ENCODE results near the gene USP4. TPM values are rescaled to one million over a fixed set of nuclear protein-coding genes. Genes with fewer than 3 reads are reported as not detected.
A peak's percentile ranks its signal among the peaks of the same experiment; 100 is the strongest.
"Not testable (repeated sequence)": the region's sequence is repeated elsewhere in the genome, so short reads cannot be mapped to it uniquely, and the experiment has no call there.

Gene USP4
- total RNA-seq, 1 experiment from 2014 or later: 43.5 TPM

- Mint-ChIP-seq H3K27ac (ENCODE audit: unreplicated experiment) (no peak overlapping the region), H3K4me1 (ENCODE audit: low read depth, unreplicated experiment) (peaks cover 29% of the 10 kb centered on the region), H3K9me3 (ENCODE audit: low read depth, unreplicated experiment) (no peaks in the 10 kb centered on the region), H3K4me3 (ENCODE audit: low read depth, unreplicated experiment) (no peak overlapping the region), H3K36me3 (ENCODE audit: insufficient read depth, unreplicated experiment) (peaks cover 31% of the 10 kb centered on the region), H3K27me3 (ENCODE audit: unreplicated experiment) (no peaks in the 10 kb centered on the region)
- CTCF ChIA-PET: no interaction called here
- intact Hi-C loops (cut with micrococcal nuclease; ENCODE audit: unreplicated experiment): loop anchor here (5.0 kb wide), 1 partner anchor 59 kb away; the partner anchor contains the start of genes RHOA and TCTA
- no TSS peak for BruUV-seq (replicated peaks)
- TF ChIP-seq CTCF (IDR thresholded peaks at IDR 0.05; ENCODE audit: unreplicated experiment): no peak
- DNase-seq: no peak
Observed at GRCh38 chr3:49352890-49353421, 13.1 kb upstream of the USP4 start.

GRCh38 chr3:49352281-49352680 lies 12.4 kb upstream of the USP4 start:
- Mint-ChIP-seq H3K27me3 (ENCODE audit: unreplicated experiment) (no peaks in the 10 kb centered on the region), H3K4me1 (ENCODE audit: low read depth, unreplicated experiment) (peaks cover 29% of the 10 kb centered on the region), H3K36me3 (ENCODE audit: insufficient read depth, unreplicated experiment) (peaks cover 25% of the 10 kb centered on the region), H3K9me3 (ENCODE audit: low read depth, unreplicated experiment) (no peaks in the 10 kb centered on the region), H3K4me3 (ENCODE audit: low read depth, unreplicated experiment) (no peak overlapping the region), H3K27ac (ENCODE audit: unreplicated experiment) (no peak overlapping the region)
- no peak for DNase-seq
- CTCF ChIA-PET: interaction anchor here (1.5 kb wide), 2 partner anchors 12 to 60 kb away, joined by 3 to 7 read pairs; partner anchors contain the start of genes RHOA, TCTA and USP4
- intact Hi-C loops (cut with micrococcal nuclease; ENCODE audit: unreplicated experiment): loop anchor here (5.0 kb wide), 1 partner anchor 60 kb away; the partner anchor contains the start of genes RHOA and TCTA
- no peak for TF ChIP-seq CTCF (IDR thresholded peaks at IDR 0.05; ENCODE audit: unreplicated experiment)
- no TSS peak for BruUV-seq (replicated peaks)

- Mint-ChIP-seq H3K27me3 (ENCODE audit: unreplicated experiment) (no peaks in the 10 kb centered on the region), H3K4me1 (ENCODE audit: low read depth, unreplicated experiment) (peaks cover 33% of the 10 kb centered on the region), H3K4me3 (ENCODE audit: low read depth, unreplicated experiment) (no peak overlapping the region), H3K36me3 (ENCODE audit: insufficient read depth, unreplicated experiment) (peaks cover 18% of the 10 kb centered on the region), H3K9me3 (ENCODE audit: low read depth, unreplicated experiment) (no peaks in the 10 kb centered on the region), H3K27ac (ENCODE audit: unreplicated experiment) (peak overlapping the region; percentile 40)
- CTCF ChIA-PET: interaction anchor here (0.6 to 1.5 kb wide), 5 partner anchors 8 to 60 kb away, joined by 3 to 7 read pairs (median 3); partner anchors contain the start of genes RHOA, TCTA and USP4
- TF ChIP-seq CTCF (IDR thresholded peaks at IDR 0.05; ENCODE audit: unreplicated experiment): no peak
- intact Hi-C loops (cut with micrococcal nuclease; ENCODE audit: unreplicated experiment): loop anchor here (5.0 kb wide), 1 partner anchor 61 kb away; the partner anchor contains the start of genes RHOA and TCTA
- BruUV-seq (replicated peaks): no TSS peak
- DNase-seq: peak; percentile 30
Observed at GRCh38 chr3:49351521-49352011, 11.7 kb upstream of the USP4 start.

- Mint-ChIP-seq H3K27ac (ENCODE audit: unreplicated experiment) (no peak overlapping the region), H3K4me1 (ENCODE audit: low read depth, unreplicated experiment) (peaks cover 29% of the 10 kb centered on the region), H3K27me3 (ENCODE audit: unreplicated experiment) (no peaks in the 10 kb centered on the region), H3K4me3 (ENCODE audit: low read depth, unreplicated experiment) (no peak overlapping the region), H3K9me3 (ENCODE audit: low read depth, unreplicated experiment) (no peaks in the 10 kb centered on the region), H3K36me3 (ENCODE audit: insufficient read depth, unreplicated experiment) (peaks cover 12% of the 10 kb centered on the region)
- DNase-seq: no peak
- intact Hi-C loops (cut with micrococcal nuclease; ENCODE audit: unreplicated experiment): loop anchor here (5.0 kb wide), 1 partner anchor 63 kb away; the partner anchor contains the start of genes RHOA and TCTA
- TF ChIP-seq CTCF (IDR thresholded peaks at IDR 0.05; ENCODE audit: unreplicated experiment): no peak
- no TSS peak for BruUV-seq (replicated peaks)
- CTCF ChIA-PET: interaction anchor here (0.9 kb wide), 1 partner anchor 9 kb away, joined by 3 read pairs; no protein-coding TSS in a partner anchor
Observed at GRCh38 chr3:49349348-49350114, 9.7 kb upstream of the USP4 start.

GRCh38 chr3:49348361-49348760 lies 8.5 kb upstream of the USP4 start:
- H3K4me1 Mint-ChIP-seq (ENCODE audit: low read depth, unreplicated experiment): peaks cover 28% of the 10 kb centered on the region
- DNase-seq; H3K4me3 Mint-ChIP-seq (ENCODE audit: low read depth, unreplicated experiment); H3K27me3 Mint-ChIP-seq (ENCODE audit: unreplicated experiment); BruUV-seq (replicated peaks); intact Hi-C loops (cut with micrococcal nuclease; ENCODE audit: unreplicated experiment); H3K36me3 Mint-ChIP-seq (ENCODE audit: insufficient read depth, unreplicated experiment); H3K27ac Mint-ChIP-seq (ENCODE audit: unreplicated experiment); CTCF ChIA-PET; H3K9me3 Mint-ChIP-seq (ENCODE audit: low read depth, unreplicated experiment): not testable (repeated sequence)

Data from Calu3 (cell line).